Calu3 (cell line): ENCODE data around the gene PPIL1. TPM values are rescaled to one million over a fixed set of nuclear protein-coding genes. Genes with fewer than 3 reads are reported as not detected.

ENCODE experiments used
- BruUV-seq: library from RNA; stranded (reverse); fragments of 400-500 nt; replicated peaks from 2 replicates; lab custom pipeline; 2021; lab: Mats Ljungman, UMichigan
- CTCF ChIA-PET: fragments of 300-600 bp; sonication (Branson Sonifier 250); formaldehyde crosslinking; loops from one replicate; lab custom pipeline; 2022; ENCODE audit warnings: antibody characterized with exemption; lab: Charles Lee
- DNase-seq: peaks from one replicate; pipeline ENCODE4 v3.0.0; 2022
- H3K27ac Mint-ChIP-seq: one replicate; pipeline ENCODE4 v1.8.0; 2022; ENCODE audit warnings: mixed read lengths; ENCODE audit not compliant: unreplicated experiment
- H3K27me3 Mint-ChIP-seq: one replicate; pipeline ENCODE4 v1.8.0; 2022; ENCODE audit warnings: mixed read lengths; ENCODE audit not compliant: unreplicated experiment
- H3K36me3 Mint-ChIP-seq: one replicate; pipeline ENCODE4 v1.8.0; 2022; ENCODE audit warnings: mild to moderate bottlenecking, moderate library complexity, mixed read lengths; ENCODE audit not compliant: insufficient read depth, unreplicated experiment
- H3K4me1 Mint-ChIP-seq: one replicate; pipeline ENCODE4 v1.8.0; 2022; ENCODE audit warnings: mild to moderate bottlenecking, low read depth, mixed read lengths; ENCODE audit not compliant: unreplicated experiment
- H3K4me3 Mint-ChIP-seq: one replicate; pipeline ENCODE4 v1.8.0; 2022; ENCODE audit warnings: mild to moderate bottlenecking, low read depth, moderate library complexity, mixed read lengths; ENCODE audit not compliant: unreplicated experiment
- H3K9me3 Mint-ChIP-seq: one replicate; pipeline ENCODE4 v1.8.0; 2022; ENCODE audit warnings: low read depth, mixed read lengths; ENCODE audit not compliant: unreplicated experiment
- CTCF ChIP-seq: fragments of 200-600 bp; IDR thresholded peaks from one replicate; pipeline ENCODE4 v1.8.0; 2022; ENCODE audit warnings: antibody characterized with exemption; ENCODE audit not compliant: unreplicated experiment
- intact Hi-C: fragments of 100-400 bp; cut with micrococcal nuclease; formaldehyde crosslinking; loops from one replicate; pipeline ENCODE4 v1.10.0; 2022; ENCODE audit not compliant: unreplicated experiment
- total RNA-seq: library from RNA; stranded (reverse); gene quantifications from 2 replicates; pipeline ENCODE4 v1.2.3, GENCODE V29; 2022

PPIL1 gene
- total RNA-seq, 1 experiment from 2014 or later = 64.4 TPM

GRCh38 chr6:36865835-36866234 lies 8.8 kb downstream of the PPIL1 start:
- no peak overlapping the region for H3K27ac Mint-ChIP-seq
- no peak for DNase-seq
- no peaks in the 10 kb centered on the region for H3K27me3 Mint-ChIP-seq
- no peak for TF ChIP-seq CTCF
- H3K9me3 Mint-ChIP-seq = no peaks in the 10 kb centered on the region
- no TSS peak for BruUV-seq
- no peak overlapping the region for H3K4me3 Mint-ChIP-seq
- peaks cover 12% of the 10 kb centered on the region for H3K4me1 Mint-ChIP-seq
- peaks cover 42% of the 10 kb centered on the region for H3K36me3 Mint-ChIP-seq
- CTCF ChIA-PET = interaction anchor here (2.0 kb wide), 1 partner anchor 9 kb away, joined by 5 read pairs; the partner anchor contains the start of gene PPIL1
- intact Hi-C loops = no loop called here

- Mint-ChIP-seq H3K4me1 (peaks cover 10% of the 10 kb centered on the region), H3K36me3 (peaks cover 41% of the 10 kb centered on the region), H3K4me3 (no peak overlapping the region), H3K27ac (no peak overlapping the region), H3K9me3 (no peaks in the 10 kb centered on the region), H3K27me3 (no peaks in the 10 kb centered on the region)
- TF ChIP-seq CTCF = no peak
- CTCF ChIA-PET = interaction anchor here (2.0 kb wide), 1 partner anchor 11 kb away, joined by 5 read pairs; the partner anchor contains the start of gene PPIL1
- intact Hi-C loops = no loop called here
- no TSS peak for BruUV-seq
- no peak for DNase-seq
These were observed 10.7 kb downstream of the PPIL1 start for GRCh38 chr6:36863670-36864540.

- TF ChIP-seq CTCF = no peak
- intact Hi-C loops = no loop called here
- Mint-ChIP-seq H3K4me1 (peaks cover 10% of the 10 kb centered on the region), H3K27ac (no peak overlapping the region), H3K9me3 (no peaks in the 10 kb centered on the region), H3K36me3 (peaks cover 36% of the 10 kb centered on the region), H3K4me3 (no peak overlapping the region), H3K27me3 (no peaks in the 10 kb centered on the region)
- DNase-seq = no peak
- BruUV-seq = no TSS peak
- CTCF ChIA-PET = interaction anchor here (1.0 kb wide), 1 partner anchor 14 kb away, joined by 3 read pairs; no protein-coding TSS in a partner anchor
These were observed 11.7 kb downstream of the PPIL1 start for GRCh38 chr6:36862848-36863382.

GRCh38 chr6:36862164-36862847 lies 12.3 kb downstream of the PPIL1 start:
- H3K27ac Mint-ChIP-seq = no peak overlapping the region
- no TSS peak for BruUV-seq
- H3K4me3 Mint-ChIP-seq = no peak overlapping the region
- no peaks in the 10 kb centered on the region for H3K9me3 Mint-ChIP-seq
- TF ChIP-seq CTCF = no peak
- CTCF ChIA-PET = interaction anchor here (1.0 kb wide), 1 partner anchor 13 kb away, joined by 3 read pairs; no protein-coding TSS in a partner anchor
- H3K4me1 Mint-ChIP-seq = peaks cover 10% of the 10 kb centered on the region
- no peaks in the 10 kb centered on the region for H3K27me3 Mint-ChIP-seq
- H3K36me3 Mint-ChIP-seq = peaks cover 30% of the 10 kb centered on the region
- intact Hi-C loops = no loop called here
- DNase-seq = no peak
